GM19468 (cell line): ENCODE results near the gene PI16.

Experiments used
- ATAC-seq: cut with Tn5 transposase; IDR thresholded peaks from one replicate; pipeline ENCODE4 v1.9.1; 2021; ENCODE audit warnings: mild to moderate bottlenecking, moderate library complexity, moderate number of reproducible peaks; ENCODE audit not compliant: unreplicated experiment; ENCODE audit errors: extremely low read depth

Gene PI16

DNA sequence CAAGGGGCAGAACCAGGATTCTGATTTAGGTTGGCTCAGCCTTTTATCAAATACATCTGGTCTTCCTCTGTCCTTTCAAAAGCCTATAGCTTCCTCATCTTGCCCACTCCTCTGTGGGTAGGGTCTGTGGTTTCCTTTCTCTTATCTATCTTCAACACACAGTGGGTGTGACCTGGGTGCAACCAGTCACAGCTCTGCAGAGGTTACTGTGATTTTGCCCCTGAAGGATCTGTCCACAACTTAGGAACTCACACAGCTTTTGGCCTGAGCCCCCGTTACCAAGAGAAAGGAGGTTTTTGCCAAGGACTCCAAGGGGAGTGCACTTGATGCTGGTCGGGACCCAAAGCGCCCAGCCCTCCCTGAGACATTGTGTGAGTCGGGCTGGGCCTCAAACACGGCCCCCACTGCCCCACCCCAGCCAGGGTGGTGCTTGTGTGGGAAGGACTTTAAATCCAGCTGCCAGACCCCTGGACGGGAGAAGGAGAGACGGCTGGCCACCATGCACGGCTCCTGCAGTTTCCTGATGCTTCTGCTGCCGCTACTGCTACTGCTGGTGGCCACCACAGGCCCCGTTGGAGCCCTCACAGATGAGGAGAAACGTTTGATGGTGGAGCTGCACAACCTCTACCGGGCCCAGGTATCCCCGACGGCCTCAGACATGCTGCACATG lies at the start of gene PI16:
PI16 (plus strand) TSS at position 477 of the 670 bp plus-strand sequence; CDS start at position 500, 23 bp downstream.
- no peak for ATAC-seq

GRCh38 chr6:36904851-36905393 lies 49.6 kb upstream of the PI16 start:
- no peak for ATAC-seq

- no peak for ATAC-seq
These were observed 47.8 kb upstream of the PI16 start for GRCh38 chr6:36906539-36907325.

DNA sequence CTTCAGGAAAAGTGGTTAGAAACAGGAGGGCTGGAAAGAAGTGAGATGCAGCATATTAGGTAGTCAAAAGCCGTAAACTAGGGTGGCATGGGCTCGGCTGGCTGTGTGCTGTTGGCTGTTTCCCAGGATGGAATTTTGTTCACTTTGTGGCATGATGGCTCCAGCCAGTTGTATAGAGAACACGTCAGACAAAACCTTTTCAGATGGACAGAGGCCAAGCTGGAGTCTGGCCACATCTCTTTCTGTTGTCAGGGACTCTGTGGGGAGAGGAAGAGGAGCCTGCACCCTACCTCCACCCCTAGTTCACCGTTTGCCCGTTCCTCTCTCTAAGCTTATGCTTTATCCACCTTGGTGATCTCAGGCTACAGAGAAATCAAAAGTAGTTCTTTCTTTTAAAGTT lies 46.8 kb upstream of the PI16 start:
- ATAC-seq, result no peak

- no peak for ATAC-seq
These were observed 45.8 kb upstream of the PI16 start for GRCh38 chr6:36908747-36909146.

- no peak for ATAC-seq
These were observed 42.5 kb upstream of the PI16 start for GRCh38 chr6:36912030-36912454.

DNA sequence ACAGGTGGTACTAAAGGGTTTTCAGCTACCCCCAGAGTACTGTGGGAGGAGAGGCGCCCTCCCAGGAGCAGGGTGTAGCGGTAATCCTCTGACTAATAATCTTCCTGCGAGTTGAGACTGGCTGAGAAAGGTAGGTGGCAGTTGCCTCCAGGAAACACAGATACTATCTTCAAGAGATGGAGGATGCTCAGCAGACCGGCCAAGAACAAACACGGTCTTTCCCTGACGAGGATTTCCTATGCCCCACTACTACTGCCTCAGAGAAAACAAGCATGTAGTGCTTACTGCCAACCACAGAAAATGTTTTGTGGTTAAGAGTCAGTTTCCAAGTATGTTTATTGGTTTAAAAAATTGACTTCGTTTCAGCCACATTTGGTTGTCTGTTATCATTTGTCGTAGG lies 42.0 kb upstream of the PI16 start:
- peak; percentile 72 for ATAC-seq

DNA sequence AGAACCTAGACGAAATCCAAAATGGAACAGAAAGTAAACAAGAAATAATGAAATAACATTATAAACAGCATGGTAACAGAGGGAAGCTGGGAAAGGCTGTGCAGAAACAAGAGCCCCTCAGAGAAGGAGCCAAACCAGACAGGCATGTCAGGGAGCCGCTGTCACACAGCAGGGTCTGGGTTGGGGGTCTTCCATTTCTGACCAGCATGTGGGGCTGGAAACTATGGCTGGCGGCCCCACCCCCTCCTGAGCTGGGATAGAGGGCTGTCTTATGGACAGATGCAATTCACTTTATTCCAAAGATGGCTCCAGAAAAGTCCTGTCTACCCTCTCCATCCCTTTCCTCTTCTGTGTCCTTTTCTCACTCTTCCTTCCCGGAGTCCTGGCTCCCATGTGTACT lies 41.5 kb upstream of the PI16 start:
- no peak for ATAC-seq

GRCh38 chr6:36914227-36914794 lies 40.2 kb upstream of the PI16 start:
- ATAC-seq, result no peak

DNA sequence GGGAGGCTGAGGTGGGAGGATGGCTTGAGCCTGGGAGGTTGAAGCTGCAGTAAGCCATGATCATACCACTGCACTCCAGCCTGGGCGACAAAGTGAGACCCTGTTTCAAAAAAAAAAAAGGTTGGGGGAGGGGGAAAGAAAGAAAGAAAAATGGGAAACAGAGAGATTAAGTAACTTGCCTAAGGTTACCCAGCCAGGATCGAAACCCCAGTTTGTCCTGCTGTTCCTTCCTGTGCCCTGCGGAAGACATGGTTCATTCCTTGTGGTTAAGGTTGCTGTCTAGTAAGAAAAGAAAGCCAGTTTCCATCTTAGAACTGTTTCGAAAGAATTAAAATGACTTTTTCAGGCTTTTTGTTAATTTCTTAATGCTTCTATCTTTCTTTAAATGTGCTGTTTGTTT lies 38.9 kb upstream of the PI16 start:
- no peak for ATAC-seq

- ATAC-seq, result no peak
These were observed 38.4 kb upstream of the PI16 start for GRCh38 chr6:36916126-36916525.

DNA sequence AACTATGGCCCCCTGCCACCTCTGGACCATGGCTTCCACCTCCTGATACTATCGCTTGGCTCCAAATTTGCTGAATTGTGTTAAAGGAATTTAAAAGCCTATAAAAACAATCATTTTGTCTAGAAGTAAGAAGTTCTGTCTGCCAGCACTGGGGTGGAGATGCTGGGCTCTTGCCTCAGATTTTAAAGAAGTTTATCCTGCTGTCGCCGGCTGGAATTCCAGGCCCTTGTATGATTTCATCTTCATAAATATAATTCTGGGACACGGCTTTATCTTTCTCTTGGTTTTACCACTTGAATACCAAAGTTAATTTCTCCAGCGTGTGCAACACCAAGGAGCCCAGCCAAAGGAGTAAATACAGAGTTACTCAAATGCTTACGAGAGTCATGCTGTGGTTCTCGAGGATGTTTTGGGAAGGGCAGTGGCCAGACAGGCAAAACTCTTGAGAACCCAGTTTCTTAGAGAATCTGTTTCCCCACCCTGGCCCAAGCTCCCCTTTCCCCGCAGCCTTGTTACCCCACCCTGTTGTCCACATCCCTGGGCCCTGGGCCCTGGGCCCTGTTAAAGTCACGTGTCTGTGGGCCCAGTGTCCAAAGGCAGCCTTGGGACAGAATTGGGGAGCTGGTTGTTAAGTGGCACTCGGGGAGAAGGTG lies 36.9 kb upstream of the PI16 start:
- no peak for ATAC-seq

DNA sequence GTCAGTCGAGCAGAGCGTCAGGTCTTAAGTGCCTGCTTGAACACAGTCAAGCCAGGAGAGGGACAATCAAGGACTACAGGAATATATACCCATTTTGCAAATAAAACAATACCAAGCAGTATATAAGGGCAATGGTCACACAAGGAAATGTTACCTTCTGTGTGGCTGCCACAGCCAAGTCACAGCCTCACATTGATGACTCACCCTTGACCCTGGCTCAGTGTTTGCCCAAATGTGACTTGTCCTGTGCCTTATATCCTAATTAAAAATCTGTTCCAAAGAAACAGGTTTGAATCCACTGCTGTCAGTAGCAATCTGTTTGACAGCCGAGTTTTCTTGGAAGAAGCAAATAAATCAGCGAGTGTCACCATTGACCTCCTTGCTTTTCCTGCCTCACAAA lies 34.5 kb upstream of the PI16 start:
- ATAC-seq, result no peak

DNA sequence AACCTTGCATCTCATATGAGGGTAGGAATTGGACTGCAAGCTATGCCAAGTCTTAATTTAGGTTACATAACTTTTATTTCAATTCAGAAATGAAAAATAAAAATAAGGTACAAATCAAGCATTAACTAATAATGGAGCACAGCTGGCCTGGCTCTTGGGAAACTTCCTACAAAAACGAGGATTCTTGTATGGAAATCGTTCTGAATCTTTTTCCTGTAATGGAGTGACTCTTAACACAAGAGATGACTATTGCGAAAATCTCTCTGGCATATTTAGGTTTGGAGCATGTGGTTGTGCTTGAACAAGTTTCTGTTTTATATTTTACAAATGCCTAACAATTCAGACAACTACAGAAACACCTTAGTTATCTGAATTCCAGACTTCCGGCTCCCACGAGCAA lies 34.0 kb upstream of the PI16 start:
- no peak for ATAC-seq

DNA sequence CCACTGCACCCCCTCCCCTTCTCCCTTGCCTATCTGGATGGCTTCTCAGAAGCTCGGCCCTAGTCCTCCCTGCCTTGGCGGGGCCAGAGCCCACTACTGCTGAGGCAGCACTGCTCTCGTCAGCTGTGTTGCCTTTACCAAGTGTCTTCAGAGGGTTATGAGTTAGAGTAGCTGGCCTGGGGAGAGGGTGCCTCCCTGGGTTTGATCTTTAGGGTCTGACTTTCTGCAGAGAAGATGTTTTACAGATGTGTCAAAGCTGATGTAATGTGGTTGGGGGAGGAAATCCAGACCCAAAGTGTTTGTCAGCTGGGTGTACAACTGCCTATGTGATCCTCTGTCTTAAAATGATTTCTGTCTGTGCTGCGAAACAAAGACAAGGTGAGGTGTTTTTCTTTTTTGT lies 30.4 kb upstream of the PI16 start:
- no peak for ATAC-seq

- no peak for ATAC-seq
These were observed 29.7 kb upstream of the PI16 start for GRCh38 chr6:36924778-36925374.

GRCh38 chr6:36925809-36926208 lies 28.7 kb upstream of the PI16 start:
- ATAC-seq, result no peak

DNA sequence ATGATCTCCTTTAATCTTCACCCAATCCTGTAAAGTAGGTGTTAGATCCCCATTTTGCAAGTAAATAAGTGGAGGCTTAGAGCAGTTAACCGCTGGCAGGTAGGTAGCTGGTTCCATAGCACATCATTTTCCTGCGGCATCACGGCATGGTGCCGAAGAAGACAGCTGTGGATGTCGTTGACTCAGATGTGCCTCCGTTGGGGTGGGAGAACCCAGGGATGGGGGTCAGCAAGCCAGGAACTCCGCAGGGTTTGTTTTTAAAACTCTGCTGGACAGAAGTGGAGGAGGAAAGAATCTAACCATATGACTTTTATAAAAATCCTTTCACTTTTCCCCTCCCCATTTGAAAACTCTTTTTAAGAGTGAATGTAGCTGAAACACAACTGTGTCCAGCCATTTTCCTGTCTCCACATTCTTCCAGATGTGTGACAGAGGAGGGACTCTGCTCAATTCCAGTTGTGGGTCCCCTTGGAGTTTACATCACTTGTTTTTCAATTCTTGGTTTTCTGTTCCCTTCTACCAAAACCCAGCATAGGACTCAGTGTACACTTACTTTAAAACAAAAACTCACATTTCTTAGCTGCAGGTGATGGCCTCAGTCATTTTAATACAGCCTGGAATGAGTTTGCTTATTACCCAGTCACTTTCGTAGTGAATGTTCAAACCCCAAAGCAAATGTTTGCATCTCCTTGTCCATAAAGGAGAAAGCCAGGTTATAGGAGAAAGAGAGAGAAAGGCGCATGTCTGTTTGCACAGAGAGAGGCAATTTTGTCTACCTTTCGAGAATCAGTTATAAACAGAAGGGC lies 27.6 kb upstream of the PI16 start:
- ATAC-seq, result no peak

GRCh38 chr6:36927691-36928546 lies 26.6 kb upstream of the PI16 start:
- no peak for ATAC-seq
